GM23338 (cell line): Measurements from ENCODE around the gene TPX2. TPM values are rescaled to one million over a fixed set of nuclear protein-coding genes. Genes with fewer than 3 reads are reported as not detected.

Experiments used
- ATAC-seq: fragments of 200-7000 bp; cut with Tn5 transposase; 3 replicates; pipeline ENCODE4 v1.9.1; 2020
- DNase-seq: peaks from one replicate; pipeline ENCODE4 v3.0.0-alpha.2; 2015; ENCODE audit warnings: low spot score
- H2AFZ ChIP-seq: fragments of 200-600 bp; sonication (generic); 2 replicates; pipeline ENCODE4 v1.8.0; 2016; ENCODE audit warnings: antibody characterized with exemption, mild to moderate bottlenecking, moderate library complexity
- H3F3A ChIP-seq: fragments of 200-600 bp; sonication (generic); replicated peaks from 2 replicates; pipeline ENCODE4 v1.8.0; 2017; ENCODE audit warnings: antibody characterized with exemption, mixed run types, low read depth
- H3K27ac ChIP-seq: fragments of 200-600 bp; sonication (generic); 2 replicates; pipeline ENCODE4 v1.6.1; 2016; ENCODE audit warnings: low read depth
- H3K27me3 ChIP-seq: fragments of 200-600 bp; sonication (generic); 2 replicates; pipeline ENCODE4 v1.8.0; 2016; ENCODE audit warnings: mild to moderate bottlenecking, mixed run types, moderate library complexity; ENCODE audit not compliant: insufficient read depth
- H3K36me3 ChIP-seq: fragments of 200-600 bp; sonication (generic); 2 replicates; pipeline ENCODE4 v1.8.0; 2016; ENCODE audit warnings: mild to moderate bottlenecking; ENCODE audit not compliant: insufficient read depth
- H3K4me1 ChIP-seq: fragments of 200-600 bp; sonication (generic); 2 replicates; pipeline ENCODE4 v1.8.0; 2016; ENCODE audit warnings: mild to moderate bottlenecking, moderate library complexity; ENCODE audit not compliant: insufficient read depth
- H3K4me2 ChIP-seq: fragments of 200-600 bp; sonication (generic); 2 replicates; pipeline ENCODE4 v1.7.1; 2017; ENCODE audit warnings: mixed run types
- H3K4me3 ChIP-seq: fragments of 200-600 bp; sonication (generic); 2 replicates; pipeline ENCODE4 v1.6.1; 2016; ENCODE audit warnings: mixed run types
- H3K79me2 ChIP-seq: fragments of 200-600 bp; sonication (generic); replicated peaks from 2 replicates; pipeline ENCODE4 v1.8.0; 2017; ENCODE audit warnings: mild to moderate bottlenecking; ENCODE audit not compliant: insufficient read depth
- H3K9me2 ChIP-seq: fragments of 200-600 bp; sonication (generic); 2 replicates; pipeline ENCODE4 v1.8.0; 2017; ENCODE audit not compliant: insufficient read depth
- H4K20me1 ChIP-seq: fragments of 200-600 bp; sonication (generic); replicated peaks from 2 replicates; pipeline ENCODE4 v1.8.0; 2017; ENCODE audit warnings: mild to moderate bottlenecking; ENCODE audit not compliant: insufficient read depth
- H3K27ac Mint-ChIP-seq: 2 replicates; pipeline ENCODE4 v1.8.0; 2020; ENCODE audit warnings: inconsistent platforms, mild to moderate bottlenecking, moderate library complexity, mixed read lengths
- H3K27me3 Mint-ChIP-seq: 3 replicates; pipeline ENCODE4 v1.8.0; 2022; ENCODE audit warnings: low read depth, mild to moderate bottlenecking, moderate library complexity, mixed read lengths, inconsistent platforms; ENCODE audit not compliant: insufficient read depth, poor library complexity
- H3K36me3 Mint-ChIP-seq: 3 replicates; pipeline ENCODE4 v1.8.0; 2021; ENCODE audit warnings: low read depth, mild to moderate bottlenecking, inconsistent platforms, moderate library complexity, mixed read lengths
- H3K4me1 Mint-ChIP-seq: 3 replicates; pipeline ENCODE4 v1.8.0; 2020; ENCODE audit warnings: mild to moderate bottlenecking, inconsistent platforms, mixed read lengths
- H3K4me3 Mint-ChIP-seq: 3 replicates; pipeline ENCODE4 v1.8.0; 2021; ENCODE audit warnings: moderate library complexity, mild to moderate bottlenecking, inconsistent platforms, mixed read lengths
- H3K9me3 Mint-ChIP-seq: 3 replicates; pipeline ENCODE4 v1.8.0; 2020; ENCODE audit warnings: moderate library complexity, mild to moderate bottlenecking, inconsistent platforms, mixed read lengths
- CREB1 ChIP-seq: fragments of 250-450 bp; sonication (Bioruptor Pico); IDR thresholded peaks from 2 replicates; pipeline ENCODE4 v1.5.0; 2020; ENCODE audit warnings: low read depth, mild to moderate bottlenecking, moderate library complexity
- EZH2phosphoT487 ChIP-seq: fragments of 200-600 bp; sonication (generic); IDR thresholded peaks from one replicate; pipeline ENCODE4 v1.8.1; 2018; ENCODE audit warnings: antibody characterized with exemption; ENCODE audit not compliant: unreplicated experiment
- JUNB ChIP-seq: IDR thresholded peaks from one replicate; pipeline ENCODE4 v1.6.1; 2016; ENCODE audit warnings: antibody characterized with exemption; ENCODE audit not compliant: unreplicated experiment
- NANOG ChIP-seq: IDR thresholded peaks from 2 replicates; pipeline ENCODE4 v1.6.1; 2016; ENCODE audit warnings: antibody characterized with exemption, borderline replicate concordance
- STAT1 ChIP-seq: IDR thresholded peaks from one replicate; pipeline ENCODE4 v1.6.1; 2016; ENCODE audit warnings: antibody characterized with exemption; ENCODE audit not compliant: unreplicated experiment
- ZNF114 ChIP-seq: fragments of 250-450 bp; sonication (Bioruptor Pico); IDR thresholded peaks from 2 replicates; pipeline ENCODE4 v1.5.0; 2020; ENCODE audit warnings: mild to moderate bottlenecking, moderate library complexity
- ZNF331 ChIP-seq: fragments of 250-450 bp; sonication (Bioruptor Pico); IDR thresholded peaks from 2 replicates; pipeline ENCODE4 v1.5.0; 2020; ENCODE audit warnings: low read depth, mild to moderate bottlenecking, moderate library complexity
- ZNF462 ChIP-seq: fragments of 250-450 bp; sonication (Bioruptor Pico); IDR thresholded peaks from 2 replicates; pipeline ENCODE4 v1.5.0; 2020; ENCODE audit warnings: mild to moderate bottlenecking, moderate library complexity
- polyA plus RNA-seq: library from polyadenylated mRNA; unstranded; fragments of >200 nt; fragmentation: Nextera tagmentation; extraction: Ambion mirVana; gene quantifications from 2 replicates; pipeline ENCODE4 v1.2.1, GENCODE V29; 2016
- total RNA-seq: library from RNA; depleted of rRNA; stranded (reverse); fragments of >200 nt; shearing (Covaris generic); gene quantifications from 2 replicates; pipeline ENCODE4 v1.2.3, GENCODE V29; 2014
- TF ChIP-seq, protein P1 (sequence below), 2 experiments: fragments of 200-600 bp in 1 of 2; sonication (generic) in 1 of 2; conservative IDR thresholded peaks; 2 replicates each; pipeline versions ENCODE4 v1.5.1 to v1.6.1; 2016 to 2017; ENCODE audit warnings: antibody characterized with exemption in 2 of 2, low read depth in 2 of 2, mild to moderate bottlenecking in 2 of 2, moderate library complexity in 1 of 2

TPX2 gene
- total and polyA plus RNA-seq, 2 experiments from 2014 or later: 101 to 159 TPM

GRCh38 chr20:31710423-31711108, 28.5 kb upstream of the TPX2 start:
- Histone ChIP-seq H3F3A (peaks cover 24% of the 10 kb centered on the region; the same call in 1 of the 2 replicates), H3K36me3 (peaks cover 4% of the 10 kb centered on the region; the same call in 1 of the 2 replicates), H2AFZ (no peak overlapping the region), H3K4me1 (peaks cover 61% of the 10 kb centered on the region), H3K4me2 (no peak overlapping the region), H3K27me3 (no peaks in the 10 kb centered on the region), H4K20me1 (peaks cover 3% of the 10 kb centered on the region; the same call in 1 of the 2 replicates), H3K9me2 (no peaks in the 10 kb centered on the region), H3K79me2 (peaks cover 95% of the 10 kb centered on the region), H3K27ac (peak overlapping the region; percentile 84), H3K4me3 (no peak overlapping the region)
- peaks cover 51% of the 10 kb centered on the region for H3K36me3 Mint-ChIP-seq
- peaks cover 58% of the 10 kb centered on the region for H3K4me1 Mint-ChIP-seq
- TF ChIP-seq JUNB (no peak), ZNF114 (CRISPR knock-in tag) (no peak), STAT1 (no peak), ZNF462 (CRISPR knock-in tag) (no peak), NANOG (no peak), CREB1 (CRISPR knock-in tag) (no peak), ZNF331 (no peak), EZH2phosphoT487 (no peak)
- TF ChIP-seq, protein P1, sequence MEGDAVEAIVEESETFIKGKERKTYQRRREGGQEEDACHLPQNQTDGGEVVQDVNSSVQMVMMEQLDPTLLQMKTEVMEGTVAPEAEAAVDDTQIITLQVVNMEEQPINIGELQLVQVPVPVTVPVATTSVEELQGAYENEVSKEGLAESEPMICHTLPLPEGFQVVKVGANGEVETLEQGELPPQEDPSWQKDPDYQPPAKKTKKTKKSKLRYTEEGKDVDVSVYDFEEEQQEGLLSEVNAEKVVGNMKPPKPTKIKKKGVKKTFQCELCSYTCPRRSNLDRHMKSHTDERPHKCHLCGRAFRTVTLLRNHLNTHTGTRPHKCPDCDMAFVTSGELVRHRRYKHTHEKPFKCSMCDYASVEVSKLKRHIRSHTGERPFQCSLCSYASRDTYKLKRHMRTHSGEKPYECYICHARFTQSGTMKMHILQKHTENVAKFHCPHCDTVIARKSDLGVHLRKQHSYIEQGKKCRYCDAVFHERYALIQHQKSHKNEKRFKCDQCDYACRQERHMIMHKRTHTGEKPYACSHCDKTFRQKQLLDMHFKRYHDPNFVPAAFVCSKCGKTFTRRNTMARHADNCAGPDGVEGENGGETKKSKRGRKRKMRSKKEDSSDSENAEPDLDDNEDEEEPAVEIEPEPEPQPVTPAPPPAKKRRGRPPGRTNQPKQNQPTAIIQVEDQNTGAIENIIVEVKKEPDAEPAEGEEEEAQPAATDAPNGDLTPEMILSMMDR (conservative IDR thresholded peaks at IDR 0.05; ENCODE audit: low read depth in 2 of 2): no peak
- H3K27ac Mint-ChIP-seq: no peak overlapping the region
- no peak overlapping the region for H3K4me3 Mint-ChIP-seq
- peaks cover 4% of the 10 kb centered on the region for H3K27me3 Mint-ChIP-seq
- no peak for DNase-seq
- no peaks in the 10 kb centered on the region for H3K9me3 Mint-ChIP-seq
- ATAC-seq: no peak
